ENCODE measurements around the gene AGPAT3.

DNA sequence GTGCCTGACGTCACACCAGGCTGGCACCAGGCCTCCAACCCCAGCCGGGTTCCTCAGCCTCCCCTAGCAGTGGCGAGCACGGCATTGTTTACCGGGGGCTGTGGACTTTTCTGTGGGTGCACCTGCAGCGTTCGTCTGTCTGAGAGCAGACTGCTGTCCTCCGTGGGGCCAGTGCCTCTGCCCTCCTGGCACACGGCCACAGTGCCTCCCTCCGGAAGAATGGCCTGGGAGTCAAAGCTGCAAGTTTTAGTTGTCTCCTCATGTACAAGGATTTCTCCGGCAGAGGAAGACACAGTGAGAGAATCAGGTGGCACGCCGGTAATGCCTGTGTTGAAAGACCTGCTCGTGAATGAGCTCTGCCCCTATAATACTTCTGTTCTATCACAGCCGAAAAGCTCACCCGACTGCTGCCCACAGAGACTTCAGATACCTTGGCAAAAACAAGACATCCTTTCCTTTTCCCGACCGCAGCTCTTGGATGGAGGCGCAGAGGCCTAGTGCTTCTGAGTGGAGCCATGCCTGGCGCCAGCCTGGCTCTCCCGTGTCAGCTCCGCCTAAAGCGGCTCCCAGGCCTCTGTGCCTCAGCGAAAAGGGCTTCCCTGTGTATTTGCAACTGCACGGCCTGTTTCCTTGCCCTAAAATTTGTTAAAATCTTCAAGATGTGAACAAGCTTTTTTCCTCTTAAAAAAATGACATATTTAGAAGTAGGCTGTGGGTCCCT, 71.4 kb downstream of the AGPAT3 start:
- TF ChIP-seq, protein P1, sequence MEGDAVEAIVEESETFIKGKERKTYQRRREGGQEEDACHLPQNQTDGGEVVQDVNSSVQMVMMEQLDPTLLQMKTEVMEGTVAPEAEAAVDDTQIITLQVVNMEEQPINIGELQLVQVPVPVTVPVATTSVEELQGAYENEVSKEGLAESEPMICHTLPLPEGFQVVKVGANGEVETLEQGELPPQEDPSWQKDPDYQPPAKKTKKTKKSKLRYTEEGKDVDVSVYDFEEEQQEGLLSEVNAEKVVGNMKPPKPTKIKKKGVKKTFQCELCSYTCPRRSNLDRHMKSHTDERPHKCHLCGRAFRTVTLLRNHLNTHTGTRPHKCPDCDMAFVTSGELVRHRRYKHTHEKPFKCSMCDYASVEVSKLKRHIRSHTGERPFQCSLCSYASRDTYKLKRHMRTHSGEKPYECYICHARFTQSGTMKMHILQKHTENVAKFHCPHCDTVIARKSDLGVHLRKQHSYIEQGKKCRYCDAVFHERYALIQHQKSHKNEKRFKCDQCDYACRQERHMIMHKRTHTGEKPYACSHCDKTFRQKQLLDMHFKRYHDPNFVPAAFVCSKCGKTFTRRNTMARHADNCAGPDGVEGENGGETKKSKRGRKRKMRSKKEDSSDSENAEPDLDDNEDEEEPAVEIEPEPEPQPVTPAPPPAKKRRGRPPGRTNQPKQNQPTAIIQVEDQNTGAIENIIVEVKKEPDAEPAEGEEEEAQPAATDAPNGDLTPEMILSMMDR (IDR thresholded peaks at IDR 0.05; ENCODE audit: low read depth, low read length, poor library complexity, severe bottlenecking), result no peak
- TF ChIP-seq EZH2phosphoT487 (IDR thresholded peaks at IDR 0.05; ENCODE audit: borderline replicate concordance, low read length), result no peak
